ENCODE results near the gene RNF26.

Gene RNF26

GRCh38 chr11:119336744-119337469, 2.6 kb downstream of the RNF26 start:
- no peak for DNase-seq (ENCODE audit: low spot score)

- DNase-seq (ENCODE audit: low spot score), result no peak
Measured at GRCh38 chr11:119337581-119338317, 3.4 kb downstream of the RNF26 start.

GRCh38 chr11:119338318-119338890, 4.1 kb downstream of the RNF26 start:
- DNase-seq (ENCODE audit: low spot score), result peak; percentile 78

- DNase-seq (ENCODE audit: low spot score), result no peak
Measured at GRCh38 chr11:119338965-119339588, 4.8 kb downstream of the RNF26 start.

GRCh38 chr11:119339589-119340334, 5.4 kb downstream of the RNF26 start:
- no peak for DNase-seq (ENCODE audit: low spot score)

GRCh38 chr11:119340335-119341221, 6.3 kb downstream of the RNF26 start, which contains the start of gene C1QTNF5:
C1QTNF5 (minus strand) TSS chr11:119340883; CDS start chr11:119340397, 486 bp downstream.
- no peak for DNase-seq (ENCODE audit: low spot score)

- no peak for DNase-seq (ENCODE audit: low spot score)
Measured at GRCh38 chr11:119341222-119342022, 7.1 kb downstream of the RNF26 start.

GRCh38 chr11:119342023-119342300, 7.6 kb downstream of the RNF26 start:
- DNase-seq (ENCODE audit: low spot score), result no peak

- no peak for DNase-seq (ENCODE audit: low spot score)
Measured at GRCh38 chr11:119342362-119343130, 8.2 kb downstream of the RNF26 start.

- no peak for DNase-seq (ENCODE audit: low spot score)
Measured at GRCh38 chr11:119343726-119344125, 9.4 kb downstream of the RNF26 start.

GRCh38 chr11:119344291-119345010, 10.1 kb downstream of the RNF26 start:
- DNase-seq (ENCODE audit: low spot score), result no peak

- DNase-seq (ENCODE audit: low spot score), result no peak
Measured at GRCh38 chr11:119345685-119346084, 11.4 kb downstream of the RNF26 start.

- DNase-seq (ENCODE audit: low spot score), result no peak
Measured at GRCh38 chr11:119346605-119347004, 12.3 kb downstream of the RNF26 start, which contains the start of gene MFRP. MFRP (minus strand) TSS chr11:119346705; CDS start chr11:119346513, 192 bp downstream.

- no peak for DNase-seq (ENCODE audit: low spot score)
Measured at GRCh38 chr11:119347242-119347641, 12.9 kb downstream of the RNF26 start.

GRCh38 chr11:119347940-119348605, 13.7 kb downstream of the RNF26 start:
- no peak for DNase-seq (ENCODE audit: low spot score)

GRCh38 chr11:119350302-119350701, 16.0 kb downstream of the RNF26 start:
- no peak for DNase-seq (ENCODE audit: low spot score)

- no peak for DNase-seq (ENCODE audit: low spot score)
Measured at GRCh38 chr11:119351232-119351631, 16.9 kb downstream of the RNF26 start.

- DNase-seq (ENCODE audit: low spot score), result peak; percentile 90
Measured at GRCh38 chr11:119352857-119353260, 18.5 kb downstream of the RNF26 start.

Measured in COLO829 (cell line).